Urinary bladder (tissue), 4 donors: ENCODE measurements around the gene MLH3. TPM values are rescaled to one million over a fixed set of nuclear protein-coding genes. Genes with fewer than 3 reads are reported as not detected.
A peak's percentile ranks its signal among the peaks of the same experiment; 100 is the strongest.

Source experiments
- DNase-seq: peaks from one replicate; pipeline ENCODE4 v3.0.0-alpha.2; 2015; ENCODE audit errors: extremely low spot score
- H3K27ac ChIP-seq: one replicate; pipeline ENCODE4 v1.5.1; 2013; ENCODE audit warnings: low read depth, mild to moderate bottlenecking, moderate library complexity
- H3K36me3 ChIP-seq: one replicate; pipeline ENCODE4 v1.6.1; 2013; ENCODE audit warnings: mild to moderate bottlenecking, moderate library complexity; ENCODE audit not compliant: insufficient read depth
- H3K4me1 ChIP-seq: one replicate; pipeline ENCODE4 v1.6.1; 2013; ENCODE audit warnings: mild to moderate bottlenecking, moderate library complexity; ENCODE audit not compliant: insufficient read depth
- H3K4me3 ChIP-seq: one replicate; pipeline ENCODE4 v1.5.1; 2013; ENCODE audit warnings: low read depth, low read length
- WGBS: extraction: QIAGEN DNeasy Blood & Tissue Kit; methylation state at CpG from one replicate; pipeline ENCODE4 v1.1.7; 2013; 5-methylcytosine and 5-hydroxymethylcytosine counted together
- polyA plus RNA-seq: library from polyadenylated mRNA; stranded (reverse); fragments of 200-250 nt; gene quantifications from one replicate; pipeline ENCODE4 v1.2.3, GENCODE V29; 2013
- total RNA-seq: library from RNA; depleted of rRNA; stranded (reverse); fragments of >200 nt; gene quantifications from one replicate; pipeline ENCODE4 v1.2.3, GENCODE V29; 2014
- donor health status: healthy with polysubstance abuse.
- donor health status: healthy.

MLH3 gene
- total and polyA plus RNA-seq, 2 donors = 15.3 to 97.1 TPM

- 54% methylated on average over 1 of the region's 1 CpG for WGBS
- DNase-seq = no peak
- Histone ChIP-seq H3K27ac (no peak overlapping the region), H3K4me3 (no peak overlapping the region), H3K4me1 (no peaks in the 10 kb centered on the region), H3K36me3 (no peaks in the 10 kb centered on the region)
Measured at GRCh38 chr14:75054421-75054820, 3.2 kb upstream of the MLH3 start.

- no peaks in the 10 kb centered on the region for H3K36me3 ChIP-seq
- no peak for DNase-seq
- whole genome bisulfite sequencing = 54% methylated on average over 5 of the region's 5 CpGs
- no peaks in the 10 kb centered on the region for H3K4me1 ChIP-seq
- H3K27ac ChIP-seq = no peak overlapping the region
- H3K4me3 ChIP-seq = no peak overlapping the region
Measured at GRCh38 chr14:75053396-75054291, 2.4 kb upstream of the MLH3 start.

GRCh38 chr14:75051556-75051899 is 261 bp upstream of the MLH3 start:
- no peak for DNase-seq
- Histone ChIP-seq H3K36me3 (no peaks in the 10 kb centered on the region), H3K4me1 (no peaks in the 10 kb centered on the region), H3K27ac (no peak overlapping the region), H3K4me3 (peak overlapping the region; percentile 61)
- 20% methylated on average over 5 of the region's 5 CpGs for WGBS

- Histone ChIP-seq H3K4me1 (no peaks in the 10 kb centered on the region), H3K4me3 (no peak overlapping the region), H3K36me3 (no peaks in the 10 kb centered on the region), H3K27ac (no peak overlapping the region)
- WGBS = 92% methylated on average over 3 of the region's 3 CpGs
- no peak for DNase-seq
Measured at GRCh38 chr14:75049731-75050201, 1.5 kb downstream of the MLH3 start.

GRCh38 chr14:75049136-75049535 is 2.1 kb downstream of the MLH3 start:
- Histone ChIP-seq H3K4me3 (no peak overlapping the region), H3K36me3 (no peaks in the 10 kb centered on the region), H3K27ac (no peak overlapping the region), H3K4me1 (no peaks in the 10 kb centered on the region)
- no peak for DNase-seq
- 81% methylated on average over 5 of the region's 5 CpGs for WGBS

- Histone ChIP-seq H3K4me3 (no peak overlapping the region), H3K36me3 (no peaks in the 10 kb centered on the region), H3K4me1 (no peaks in the 10 kb centered on the region), H3K27ac (no peak overlapping the region)
- 88% methylated on average over 2 of the region's 2 CpGs for WGBS
- DNase-seq = no peak
Measured at GRCh38 chr14:75048101-75048500, 3.2 kb downstream of the MLH3 start.

GRCh38 chr14:75047506-75047905 is 3.8 kb downstream of the MLH3 start:
- DNase-seq = no peak
- Histone ChIP-seq H3K27ac (no peak overlapping the region), H3K4me1 (no peaks in the 10 kb centered on the region), H3K4me3 (no peak overlapping the region), H3K36me3 (no peaks in the 10 kb centered on the region)
- 94% methylated on average over 4 of the region's 4 CpGs for WGBS

GRCh38 chr14:75046899-75047298 is 4.4 kb downstream of the MLH3 start:
- no peak overlapping the region for H3K27ac ChIP-seq
- peaks cover 1% of the 10 kb centered on the region for H3K36me3 ChIP-seq
- 96% methylated on average over 3 of the region's 3 CpGs for WGBS
- DNase-seq = no peak
- H3K4me3 ChIP-seq = no peak overlapping the region
- no peaks in the 10 kb centered on the region for H3K4me1 ChIP-seq

- Histone ChIP-seq H3K4me3 (no peak overlapping the region), H3K36me3 (peaks cover 1% of the 10 kb centered on the region), H3K27ac (no peak overlapping the region), H3K4me1 (no peaks in the 10 kb centered on the region)
- DNase-seq = no peak
- 92% methylated on average over 5 of the region's 5 CpGs for WGBS
Measured at GRCh38 chr14:75046275-75046674, 5.0 kb downstream of the MLH3 start.

GRCh38 chr14:75044752-75045151 is 6.5 kb downstream of the MLH3 start:
- Histone ChIP-seq H3K36me3 (peaks cover 1% of the 10 kb centered on the region), H3K4me3 (no peak overlapping the region), H3K4me1 (no peaks in the 10 kb centered on the region), H3K27ac (no peak overlapping the region)
- no peak for DNase-seq
- WGBS = 46% methylated on average over 8 of the region's 8 CpGs

GRCh38 chr14:75044322-75044721 is 6.9 kb downstream of the MLH3 start:
- Histone ChIP-seq H3K4me1 (no peaks in the 10 kb centered on the region), H3K4me3 (no peak overlapping the region), H3K27ac (no peak overlapping the region), H3K36me3 (peaks cover 1% of the 10 kb centered on the region)
- DNase-seq = no peak
- 8% methylated on average over 2 of the region's 2 CpGs for WGBS

GRCh38 chr14:75042035-75042434 is 9.2 kb downstream of the MLH3 start:
- WGBS = 49% methylated on average over 6 of the region's 6 CpGs
- peaks cover 1% of the 10 kb centered on the region for H3K36me3 ChIP-seq
- H3K27ac ChIP-seq = no peak overlapping the region
- DNase-seq = no peak
- H3K4me1 ChIP-seq = no peaks in the 10 kb centered on the region
- H3K4me3 ChIP-seq = no peak overlapping the region

- Histone ChIP-seq H3K4me1 (no peaks in the 10 kb centered on the region), H3K36me3 (peaks cover 6% of the 10 kb centered on the region), H3K4me3 (no peak overlapping the region), H3K27ac (no peak overlapping the region)
- DNase-seq = no peak
- WGBS = 85% methylated on average over 4 of the region's 4 CpGs
Measured at GRCh38 chr14:75041613-75042012, 9.7 kb downstream of the MLH3 start.

- H3K36me3 ChIP-seq = peaks cover 6% of the 10 kb centered on the region
- no peak overlapping the region for H3K27ac ChIP-seq
- WGBS = 96% methylated on average over 2 of the region's 2 CpGs
- no peak overlapping the region for H3K4me3 ChIP-seq
- H3K4me1 ChIP-seq = no peaks in the 10 kb centered on the region
- DNase-seq = no peak
Measured at GRCh38 chr14:75040959-75041358, 10.3 kb downstream of the MLH3 start.
